Adrenal gland (tissue), 12 donors: ENCODE data around the gene FGF12. TPM values are rescaled to one million over a fixed set of nuclear protein-coding genes. Genes with fewer than 3 reads are reported as not detected.

Source experiments
- DNase-seq, 7 donors: peaks; one replicate each; pipeline ENCODE4 v3.0.0-alpha.2; 2019 to 2020
- H3K27ac ChIP-seq, 5 donors: fragments of 200-600 bp; sonication (generic) in 4 of 5; 1 replicate in 3 of 5; 2 replicates in 2 of 5; pipeline versions ENCODE4 v1.5.1 to v1.8.0; 2016 to 2020; ENCODE audit warnings: mild to moderate bottlenecking in 1 of 5
- H3K27me3 ChIP-seq: fragments of 200-600 bp; 2 replicates; pipeline ENCODE4 v1.8.0; 2021
- H3K36me3 ChIP-seq, 2 donors: fragments of 200-600 bp; replicated peaks in 1 of 2; 1 replicate in 1 of 2; 2 replicates in 1 of 2; pipeline versions ENCODE4 v1.5.1 to v1.8.0; 2018 to 2022
- H3K4me1 ChIP-seq, 2 donors: fragments of 200-600 bp; replicated peaks in 1 of 2; 1 replicate in 1 of 2; 2 replicates in 1 of 2; pipeline versions ENCODE4 v1.5.1 to v1.8.0; 2018 to 2021
- H3K4me3 ChIP-seq, 4 donors: fragments of 200-600 bp; sonication (generic) in 3 of 4; one replicate each; pipeline ENCODE4 v1.5.1; 2016 to 2018
- H3K9me3 ChIP-seq, 3 donors: fragments of 200-600 bp; sonication (generic) in 1 of 3; replicated peaks in 1 of 3; 1 replicate in 2 of 3; 2 replicates in 1 of 3; pipeline versions ENCODE4 v1.5.1 to v1.8.0; 2016 to 2021
- POLR2A ChIP-seq, 2 donors: fragments of 450-650 bp; IDR thresholded peaks; one replicate each; pipeline ENCODE4 v1.6.1; 2017; ENCODE audit warnings: antibody characterized with exemption in 2 of 2, mild to moderate bottlenecking in 2 of 2, moderate library complexity in 1 of 2
- WGBS, 4 donors: extraction: QIAGEN DNeasy Blood & Tissue Kit in 2 of 4; methylation state at CpG; one replicate each; pipeline versions ENCODE4 v1.1.5 to v1.1.7; 2013 to 2017; 5-methylcytosine and 5-hydroxymethylcytosine counted together
- intact Hi-C, 2 donors: fragments of 100-400 bp; cut with DNase I; formaldehyde crosslinking; loops; one replicate each; pipeline versions ENCODE4 v1.14.1 to v1.15.0; 2022 to 2023
- polyA plus RNA-seq, 3 donors: library from polyadenylated mRNA; stranded (reverse); fragments of 200-250 nt in 2 of 3; fragments of 350-450 nt in 1 of 3; fragmentation: Illumina TruSeq in 1 of 3; extraction: RNeasy Lipid Tissue Mini Kit (QIAGEN cat#74804) in 1 of 3; gene quantifications; one replicate each; pipeline ENCODE4 v1.2.3, GENCODE V29; 2013 to 2014
- total RNA-seq, 9 donors: library from RNA; depleted of rRNA in 4 of 9; stranded (reverse); fragments of >200 nt in 4 of 9; fragments of 120-200 nt in 1 of 9; fragmentation: NEBNext Ultra II Directional in 1 of 9; extraction: Animal tissue kit (Norgen Biotek cat#: 25700) in 1 of 9; gene quantifications; one replicate each; pipeline versions ENCODE4 v1.1.0 to v1.2.4, GENCODE V29; 2013 to 2023
- TF ChIP-seq, protein P1 (sequence below), 6 experiments: fragments of 450-650 bp in 4 of 6; fragments of 200-600 bp in 2 of 6; sonication (generic) in 1 of 6; IDR thresholded peaks; 1 replicate in 5 of 6; 2 replicates in 1 of 6; pipeline versions ENCODE4 v1.5.1 to v1.8.0; 2016 to 2021; ENCODE audit warnings: antibody characterized with exemption in 6 of 6, mild to moderate bottlenecking in 2 of 6, moderate library complexity in 1 of 6
- donor health status: healthy with polysubstance abuse.
- donor health status: Bipolar disorder and iron deficiency.
- donor health status: DM: yes; HTN: yes; CAD: no.
- donor health status: DM: no; HTN: no; CAD: no.
- donor health status: DM: no; HTN: no; CAD: no.
- donor health status: DM: yes; HTN: yes; CAD: no.

Gene FGF12
- total and polyA plus RNA-seq, 12 donors = 23.3 to 286 (median 81.3) TPM

GRCh38 chr3:192409838-192410683 is 317.3 kb downstream of the FGF12 start:
- H3K27ac ChIP-seq = peak overlapping the region; percentile 36 to 93 (median 92)

GRCh38 chr3:192409201-192409837 is 318.0 kb downstream of the FGF12 start:
- intact Hi-C loops = no loop called here
- Histone ChIP-seq H3K4me3 (peak overlapping the region in 3 of 4 donors; percentile 22 to 71 (median 71)), H3K9me3 (no peaks in the 10 kb centered on the region), H3K27ac (peak overlapping the region; percentile 36 to 93 (median 92)), H3K36me3 (no peaks in the 10 kb centered on the region), H3K27me3 (peaks cover 6% of the 10 kb centered on the region), H3K4me1 (peaks cover 9 to 12% of the 10 kb centered on the region in 2 donors)
- WGBS, 4 donors = 0 to 1% (median 1%) methylated on average over 26 to 61 of the region's 61 CpGs
- peak; percentile 61 to 77 (median 72) for DNase-seq
- peak in 1 of 2 donors; percentile 70 for TF ChIP-seq POLR2A (IDR thresholded peaks at IDR 0.05)
- TF ChIP-seq, protein P1, sequence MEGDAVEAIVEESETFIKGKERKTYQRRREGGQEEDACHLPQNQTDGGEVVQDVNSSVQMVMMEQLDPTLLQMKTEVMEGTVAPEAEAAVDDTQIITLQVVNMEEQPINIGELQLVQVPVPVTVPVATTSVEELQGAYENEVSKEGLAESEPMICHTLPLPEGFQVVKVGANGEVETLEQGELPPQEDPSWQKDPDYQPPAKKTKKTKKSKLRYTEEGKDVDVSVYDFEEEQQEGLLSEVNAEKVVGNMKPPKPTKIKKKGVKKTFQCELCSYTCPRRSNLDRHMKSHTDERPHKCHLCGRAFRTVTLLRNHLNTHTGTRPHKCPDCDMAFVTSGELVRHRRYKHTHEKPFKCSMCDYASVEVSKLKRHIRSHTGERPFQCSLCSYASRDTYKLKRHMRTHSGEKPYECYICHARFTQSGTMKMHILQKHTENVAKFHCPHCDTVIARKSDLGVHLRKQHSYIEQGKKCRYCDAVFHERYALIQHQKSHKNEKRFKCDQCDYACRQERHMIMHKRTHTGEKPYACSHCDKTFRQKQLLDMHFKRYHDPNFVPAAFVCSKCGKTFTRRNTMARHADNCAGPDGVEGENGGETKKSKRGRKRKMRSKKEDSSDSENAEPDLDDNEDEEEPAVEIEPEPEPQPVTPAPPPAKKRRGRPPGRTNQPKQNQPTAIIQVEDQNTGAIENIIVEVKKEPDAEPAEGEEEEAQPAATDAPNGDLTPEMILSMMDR (IDR thresholded peaks at IDR 0.05) = no peak

More at GRCh38 chr3:192409838-192410683, 317.3 kb downstream of the FGF12 start:
- peak; percentile 45 to 63 (median 54) for DNase-seq
- Histone ChIP-seq H3K27me3 (peaks cover 6% of the 10 kb centered on the region), H3K36me3 (no peaks in the 10 kb centered on the region), H3K4me3 (peak overlapping the region in 2 of 4 donors; percentile 71), H3K9me3 (no peaks in the 10 kb centered on the region), H3K4me1 (peaks cover 4 to 9% of the 10 kb centered on the region in 2 donors)
- WGBS, 4 donors = 1 to 4% (median 2%) methylated on average over 15 to 53 of the region's 53 CpGs
- intact Hi-C loops = loop anchor here in 1 of 2 donors (10.0 kb wide), 1 partner anchor 275 kb away; no protein-coding TSS in a partner anchor
- TF ChIP-seq, protein P1 (IDR thresholded peaks at IDR 0.05) = peak; percentile 9 to 56 (median 35)
- TF ChIP-seq POLR2A (IDR thresholded peaks at IDR 0.05) = peak; percentile 25 to 87

- Histone ChIP-seq H3K4me1 (peaks cover 9 to 15% of the 10 kb centered on the region in 2 donors), H3K9me3 (no peaks in the 10 kb centered on the region), H3K4me3 (peak overlapping the region in 3 of 4 donors; percentile 19 to 71 (median 71)), H3K27me3 (peaks cover 6% of the 10 kb centered on the region), H3K36me3 (no peaks in the 10 kb centered on the region), H3K27ac (peak overlapping the region; percentile 36 to 93 (median 92))
- TF ChIP-seq POLR2A (IDR thresholded peaks at IDR 0.05) = no peak
- TF ChIP-seq, protein P1 (IDR thresholded peaks at IDR 0.05) = no peak
- intact Hi-C loops = no loop called here
- peak; percentile 13 to 65 (median 51) for DNase-seq
- WGBS, 4 donors = 0 to 2% (median 0%) methylated on average over 14 to 41 of the region's 41 CpGs
Observed at GRCh38 chr3:192408647-192409200, 318.6 kb downstream of the FGF12 start.
